ENCODE data around the gene LAMA4. TPM values are rescaled to one million over a fixed set of nuclear protein-coding genes. Genes with fewer than 3 reads are reported as not detected.

Gene LAMA4
- total RNA-seq, 1 experiment from 2014 or later: 58.3 TPM

GRCh38 chr6:112117554-112117953, 136.8 kb downstream of the LAMA4 start:
- Histone ChIP-seq H3K9me2 (ENCODE audit: insufficient read depth) (no peaks in the 10 kb centered on the region), H3F3A (ENCODE audit: insufficient read depth, low read depth) (peaks cover 50% of the 10 kb centered on the region), H2AFZ (no peak overlapping the region), H3K4me1 (replicated peaks; ENCODE audit: insufficient read depth) (peaks cover 9% of the 10 kb centered on the region), H3K36me3 (ENCODE audit: low read depth) (peaks cover 90% of the 10 kb centered on the region), H3K79me2 (ENCODE audit: low read depth) (no peaks in the 10 kb centered on the region), H3K9me3 (ENCODE audit: insufficient read depth, low read depth) (no peaks in the 10 kb centered on the region), H4K20me1 (ENCODE audit: insufficient read depth) (0 out of 2 replicates have a peak, but pooled peaks cover 3% of the 10 kb centered on the region), H3K4me2 (no peak overlapping the region), H3K27me3 (ENCODE audit: insufficient read depth, low read depth) (no peaks in the 10 kb centered on the region), H3K27ac (peak overlapping the region; percentile 23), H3K4me3 (no peak overlapping the region)
- intact Hi-C loops (cut with micrococcal nuclease; ENCODE audit: unreplicated experiment): no loop called here
- POLR2A ChIA-PET (ENCODE audit: unreplicated experiment): no interaction called here
- no peak for TF ChIP-seq EZH2 (IDR thresholded peaks at IDR 0.05; ENCODE audit: low read depth)
- no peak for TF ChIP-seq CTCF (conservative IDR thresholded peaks at IDR 0.05)
- DNase-seq: peak; percentile 8 to 74
- CTCF ChIA-PET: interaction anchor here (0.6 kb wide), 1 partner anchor 149 kb away, joined by 7 read pairs; no protein-coding TSS in a partner anchor
- no TSS peak for BruUV-seq (replicated peaks)

DNA sequence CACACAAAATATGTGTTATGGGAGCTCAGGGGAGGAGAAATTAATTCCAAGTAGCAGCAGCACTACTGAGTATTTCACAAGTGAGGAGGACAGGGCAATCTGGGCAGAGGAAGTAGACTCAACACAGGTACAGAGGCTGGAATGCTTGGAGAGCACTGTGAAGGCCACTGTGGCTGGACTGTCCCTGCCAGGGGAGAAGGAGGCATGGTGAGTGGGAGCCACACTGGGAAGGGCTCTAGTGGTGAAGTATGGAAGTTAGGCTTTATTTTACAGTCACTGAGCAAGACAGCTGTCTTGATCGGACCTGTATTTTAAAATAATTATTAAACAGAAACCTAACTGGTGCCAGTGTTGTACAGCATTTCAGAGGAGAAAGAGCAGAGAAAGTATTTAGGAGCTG, 138.1 kb downstream of the LAMA4 start:
- no TSS peak for BruUV-seq (replicated peaks)
- TF ChIP-seq CTCF (conservative IDR thresholded peaks at IDR 0.05): no peak
- TF ChIP-seq EZH2 (IDR thresholded peaks at IDR 0.05; ENCODE audit: low read depth): no peak
- POLR2A ChIA-PET (ENCODE audit: unreplicated experiment): no interaction called here

DNA sequence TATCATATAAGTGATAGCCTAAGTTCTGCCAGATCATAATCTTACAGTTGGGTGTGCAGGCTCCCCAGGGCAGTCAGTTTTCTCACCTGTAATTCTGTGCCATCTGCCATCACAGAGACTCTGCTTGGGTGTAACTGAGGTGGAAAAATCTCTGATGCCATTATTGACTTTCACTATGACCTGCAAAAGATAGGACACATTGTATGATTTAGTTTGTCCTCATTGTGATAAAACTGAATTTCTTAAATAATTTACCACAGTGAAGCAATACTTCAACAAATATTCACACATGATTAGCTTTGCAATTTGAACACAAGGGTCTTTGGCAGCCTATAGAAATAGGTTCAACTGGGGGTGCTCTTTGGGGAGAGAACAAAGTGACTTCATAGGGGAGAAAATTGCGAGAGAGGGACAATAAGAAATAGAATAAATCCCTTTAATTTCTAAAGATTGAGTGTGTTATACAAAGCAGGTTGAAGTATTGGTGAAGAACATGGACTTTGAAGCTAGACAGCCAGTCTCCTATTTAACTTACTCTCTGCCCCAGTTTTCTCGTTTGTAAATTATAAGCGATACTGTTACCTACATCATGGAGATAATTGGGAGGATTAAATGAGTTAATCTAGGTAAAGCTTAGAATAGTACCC, 139.7 kb downstream of the LAMA4 start:
- no peaks in the 10 kb centered on the region for H3K27me3 ChIP-seq (ENCODE audit: insufficient read depth, low read depth)
- DNase-seq: no peak
- no peaks in the 10 kb centered on the region for H3K9me2 ChIP-seq (ENCODE audit: insufficient read depth)
- peaks cover 87% of the 10 kb centered on the region for H3K36me3 ChIP-seq (ENCODE audit: low read depth)
- peaks cover 36% of the 10 kb centered on the region for H3F3A ChIP-seq (ENCODE audit: insufficient read depth, low read depth)
- ChIA-PET CTCF (no interaction called here), POLR2A (ENCODE audit: unreplicated experiment) (no interaction called here)
- H3K79me2 ChIP-seq (ENCODE audit: low read depth): no peaks in the 10 kb centered on the region
- intact Hi-C loops (cut with micrococcal nuclease; ENCODE audit: unreplicated experiment): no loop called here
- H3K4me1 ChIP-seq (replicated peaks; ENCODE audit: insufficient read depth): peaks cover 9% of the 10 kb centered on the region
- H2AFZ ChIP-seq: no peak overlapping the region
- H3K9me3 ChIP-seq (ENCODE audit: insufficient read depth, low read depth): no peaks in the 10 kb centered on the region
- H4K20me1 ChIP-seq (ENCODE audit: insufficient read depth): 0 out of 2 replicates have a peak, but pooled peaks cover 3% of the 10 kb centered on the region
- no peak overlapping the region for H3K27ac ChIP-seq
- H3K4me3 ChIP-seq: no peak overlapping the region
- no TSS peak for BruUV-seq (replicated peaks)
- no peak overlapping the region for H3K4me2 ChIP-seq
- TF ChIP-seq EZH2 (IDR thresholded peaks at IDR 0.05; ENCODE audit: low read depth) (no peak), CTCF (conservative IDR thresholded peaks at IDR 0.05) (no peak)

More for the DNA sequence above, 138.1 kb downstream of the LAMA4 start:
- intact Hi-C loops (cut with micrococcal nuclease; ENCODE audit: unreplicated experiment): no loop called here
- H3K27ac ChIP-seq: no peak overlapping the region
- DNase-seq: no peak
- H3K36me3 ChIP-seq (ENCODE audit: low read depth): peaks cover 90% of the 10 kb centered on the region
- H3K79me2 ChIP-seq (ENCODE audit: low read depth): no peaks in the 10 kb centered on the region
- H3K4me1 ChIP-seq (replicated peaks; ENCODE audit: insufficient read depth): peaks cover 9% of the 10 kb centered on the region
- CTCF ChIA-PET: no interaction called here
- H2AFZ ChIP-seq: no peak overlapping the region
- no peaks in the 10 kb centered on the region for H3K9me3 ChIP-seq (ENCODE audit: insufficient read depth, low read depth)
- H3K9me2 ChIP-seq (ENCODE audit: insufficient read depth): no peaks in the 10 kb centered on the region
- no peak overlapping the region for H3K4me3 ChIP-seq
- H4K20me1 ChIP-seq (ENCODE audit: insufficient read depth): 0 out of 2 replicates have a peak, but pooled peaks cover 3% of the 10 kb centered on the region
- H3F3A ChIP-seq (ENCODE audit: insufficient read depth, low read depth): peaks cover 46% of the 10 kb centered on the region
- no peaks in the 10 kb centered on the region for H3K27me3 ChIP-seq (ENCODE audit: insufficient read depth, low read depth)
- no peak overlapping the region for H3K4me2 ChIP-seq

Measured in PC-9 (cell line).